LNCaP clone FGC (cell line): ENCODE results near the gene APOB.

ENCODE experiments used
- DNase-seq: peaks from one replicate; pipeline ENCODE4 v3.0.0-alpha.2; 2011; ENCODE audit warnings: low read depth
- H3K4me3 ChIP-seq: 2 replicates; pipeline ENCODE4 v1.5.1; 2011; ENCODE audit warnings: mild to moderate bottlenecking, low read depth, low read length, control low read depth
- CTCF ChIP-seq: IDR thresholded peaks from 2 replicates; pipeline ENCODE4 v1.5.1; 2012; ENCODE audit warnings: mild to moderate bottlenecking; ENCODE audit not compliant: control insufficient read depth, insufficient read depth; ENCODE audit errors: extremely low read depth

APOB gene

GRCh38 chr2:20994130-20994529, 49.7 kb downstream of the APOB start:
- no peak for TF ChIP-seq CTCF
- no peak for DNase-seq
- no peak overlapping the region for H3K4me3 ChIP-seq

- H3K4me3 ChIP-seq: no peak overlapping the region
- DNase-seq: no peak
- TF ChIP-seq CTCF: no peak
These were observed 51.6 kb downstream of the APOB start for GRCh38 chr2:20992201-20992711.

- no peak for TF ChIP-seq CTCF
- no peak overlapping the region for H3K4me3 ChIP-seq
- no peak for DNase-seq
These were observed 53.1 kb downstream of the APOB start for GRCh38 chr2:20990442-20991430.

- no peak overlapping the region for H3K4me3 ChIP-seq
- TF ChIP-seq CTCF: no peak
- DNase-seq: no peak
These were observed 54.5 kb downstream of the APOB start for GRCh38 chr2:20989404-20989803.

GRCh38 chr2:20988905-20989304, 55.0 kb downstream of the APOB start:
- no peak for TF ChIP-seq CTCF
- DNase-seq: no peak

GRCh38 chr2:20986024-20986939, 57.6 kb downstream of the APOB start:
- no peak for DNase-seq
- TF ChIP-seq CTCF: no peak
- H3K4me3 ChIP-seq: no peak overlapping the region

More at GRCh38 chr2:20988905-20989304, 55.0 kb downstream of the APOB start:
- H3K4me3 ChIP-seq: no peak overlapping the region
